Neural progenitor cell (in vitro differentiated cells): Measurements from ENCODE around the gene AP2A1. TPM values are rescaled to one million over a fixed set of nuclear protein-coding genes. Genes with fewer than 3 reads are reported as not detected.
"Not testable (repeated sequence)": the region's sequence is repeated elsewhere in the genome, so short reads cannot be mapped to it uniquely, and the experiment has no call there.

Experiments
- DNase-seq: peaks from one replicate; pipeline ENCODE4 v3.0.0-alpha.2; 2016; ENCODE audit warnings: low spot score
- H2AFZ ChIP-seq: fragments of 200-600 bp; sonication (generic); replicated peaks from 2 replicates; pipeline ENCODE4 v1.6.1; 2016; ENCODE audit warnings: antibody characterized with exemption
- H3F3A ChIP-seq: fragments of 200-600 bp; sonication (generic); 2 replicates; pipeline ENCODE4 v1.6.1; 2016; ENCODE audit warnings: antibody characterized with exemption, low read depth
- H3K27ac ChIP-seq: fragments of 200-600 bp; sonication (generic); 2 replicates; pipeline ENCODE4 v1.5.1; 2016; ENCODE audit warnings: mild to moderate bottlenecking
- H3K27me3 ChIP-seq: fragments of 200-600 bp; sonication (generic); 2 replicates; pipeline ENCODE4 v1.6.1; 2016; ENCODE audit warnings: mild to moderate bottlenecking, moderate library complexity
- H3K36me3 ChIP-seq: fragments of 200-600 bp; sonication (generic); 2 replicates; pipeline ENCODE4 v1.5.1; 2016
- H3K4me1 ChIP-seq: fragments of 200-600 bp; sonication (generic); 2 replicates; pipeline ENCODE4 v1.6.1; 2016; ENCODE audit warnings: mixed run types
- H3K4me2 ChIP-seq: fragments of 200-600 bp; sonication (generic); 2 replicates; pipeline ENCODE4 v1.6.1; 2016
- H3K4me3 ChIP-seq: fragments of 200-600 bp; sonication (generic); 2 replicates; pipeline ENCODE4 v1.5.1; 2016
- H3K79me2 ChIP-seq: fragments of 200-600 bp; sonication (generic); 2 replicates; pipeline ENCODE4 v1.6.1; 2016; ENCODE audit warnings: low read depth
- H3K9ac ChIP-seq: fragments of 200-600 bp; sonication (generic); 2 replicates; pipeline ENCODE4 v1.6.1; 2016
- H3K9me3 ChIP-seq: fragments of 200-600 bp; sonication (generic); 2 replicates; pipeline ENCODE4 v1.5.1; 2016; ENCODE audit warnings: low read depth
- H4K20me1 ChIP-seq: fragments of 200-600 bp; sonication (generic); 2 replicates; pipeline ENCODE4 v1.6.1; 2016; ENCODE audit warnings: low read depth
- H3K27ac Mint-ChIP-seq: 3 replicates; pipeline ENCODE4 v1.8.0; 2021; ENCODE audit warnings: mixed read lengths
- H3K27me3 Mint-ChIP-seq: 2 replicates; pipeline ENCODE4 v1.8.0; 2022; ENCODE audit warnings: low read depth, mild to moderate bottlenecking, inconsistent platforms, moderate library complexity, mixed read lengths; ENCODE audit not compliant: insufficient read depth
- H3K36me3 Mint-ChIP-seq: 3 replicates; pipeline ENCODE4 v1.8.0; 2021; ENCODE audit warnings: mixed read lengths
- H3K4me1 Mint-ChIP-seq: 3 replicates; pipeline ENCODE4 v1.8.0; 2021; ENCODE audit warnings: mixed read lengths
- H3K4me3 Mint-ChIP-seq: 3 replicates; pipeline ENCODE4 v1.8.0; 2021; ENCODE audit warnings: mild to moderate bottlenecking, moderate library complexity, mixed read lengths
- H3K9me3 Mint-ChIP-seq: 3 replicates; pipeline ENCODE4 v1.8.0; 2020; ENCODE audit warnings: mixed read lengths
- EZH2 ChIP-seq: fragments of 200-600 bp; sonication (generic); IDR thresholded peaks from 2 replicates; pipeline ENCODE4 v1.6.1; 2017; ENCODE audit warnings: antibody characterized with exemption, mild to moderate bottlenecking, moderate library complexity
- EZH2phosphoT487 ChIP-seq: fragments of 200-600 bp; sonication (generic); IDR thresholded peaks from 2 replicates; pipeline ENCODE4 v1.6.1; 2017; ENCODE audit warnings: antibody characterized with exemption
- total RNA-seq: library from RNA; depleted of rRNA; stranded (reverse); fragments of >200 nt; gene quantifications from 2 replicates; pipeline ENCODE4 v1.2.3, GENCODE V29; 2015; ENCODE audit warnings: low replicate concordance
- TF ChIP-seq, protein P1 (sequence below): fragments of 200-600 bp; sonication (generic); IDR thresholded peaks from 2 replicates; pipeline ENCODE4 v1.5.1; 2017; ENCODE audit warnings: antibody characterized with exemption, mild to moderate bottlenecking

AP2A1 gene
- total RNA-seq, 1 donor from 2014 or later = 61.6 TPM

DNA sequence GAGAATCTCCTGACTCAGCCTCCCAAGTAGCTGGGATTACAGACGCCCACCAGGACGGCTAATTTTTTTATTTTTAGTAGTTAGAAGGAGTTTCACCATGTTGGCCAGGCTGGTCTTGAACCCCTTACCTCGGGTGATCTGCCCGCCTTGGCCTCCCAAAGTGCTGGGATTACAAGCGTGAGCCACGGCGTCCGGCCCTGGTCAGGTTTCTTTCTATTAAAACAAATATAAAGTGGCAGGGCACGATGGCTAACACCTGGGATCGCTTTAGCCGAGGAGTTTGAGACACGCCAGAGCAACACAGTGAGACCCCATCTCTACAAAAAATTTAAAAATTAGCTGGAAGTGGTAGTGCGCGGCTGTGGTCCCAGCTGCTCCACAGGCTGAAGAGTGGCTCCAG, 49.8 kb downstream of the AP2A1 start:
- H2AFZ ChIP-seq = no peak overlapping the region
- no peaks in the 10 kb centered on the region for H3K9me3 ChIP-seq
- peak overlapping the region; percentile 73 for H3K4me3 Mint-ChIP-seq
- peaks cover 35% of the 10 kb centered on the region for H3F3A ChIP-seq
- no peak for DNase-seq
- peaks cover 43% of the 10 kb centered on the region for H3K79me2 ChIP-seq
- no peak overlapping the region for H3K4me3 ChIP-seq
- H3K27me3 ChIP-seq = no peaks in the 10 kb centered on the region
- no peaks in the 10 kb centered on the region for H3K9me3 Mint-ChIP-seq
- peaks cover 48% of the 10 kb centered on the region for H3K4me1 Mint-ChIP-seq
- peak overlapping the region; percentile 42 for H3K27ac Mint-ChIP-seq
- H3K27me3 Mint-ChIP-seq = peaks cover 19% of the 10 kb centered on the region
- TF ChIP-seq, protein P1, sequence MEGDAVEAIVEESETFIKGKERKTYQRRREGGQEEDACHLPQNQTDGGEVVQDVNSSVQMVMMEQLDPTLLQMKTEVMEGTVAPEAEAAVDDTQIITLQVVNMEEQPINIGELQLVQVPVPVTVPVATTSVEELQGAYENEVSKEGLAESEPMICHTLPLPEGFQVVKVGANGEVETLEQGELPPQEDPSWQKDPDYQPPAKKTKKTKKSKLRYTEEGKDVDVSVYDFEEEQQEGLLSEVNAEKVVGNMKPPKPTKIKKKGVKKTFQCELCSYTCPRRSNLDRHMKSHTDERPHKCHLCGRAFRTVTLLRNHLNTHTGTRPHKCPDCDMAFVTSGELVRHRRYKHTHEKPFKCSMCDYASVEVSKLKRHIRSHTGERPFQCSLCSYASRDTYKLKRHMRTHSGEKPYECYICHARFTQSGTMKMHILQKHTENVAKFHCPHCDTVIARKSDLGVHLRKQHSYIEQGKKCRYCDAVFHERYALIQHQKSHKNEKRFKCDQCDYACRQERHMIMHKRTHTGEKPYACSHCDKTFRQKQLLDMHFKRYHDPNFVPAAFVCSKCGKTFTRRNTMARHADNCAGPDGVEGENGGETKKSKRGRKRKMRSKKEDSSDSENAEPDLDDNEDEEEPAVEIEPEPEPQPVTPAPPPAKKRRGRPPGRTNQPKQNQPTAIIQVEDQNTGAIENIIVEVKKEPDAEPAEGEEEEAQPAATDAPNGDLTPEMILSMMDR = no peak
- TF ChIP-seq EZH2phosphoT487 (no peak), EZH2 (no peak)
- peaks cover 22% of the 10 kb centered on the region for H3K4me1 ChIP-seq
- no peak overlapping the region for H3K4me2 ChIP-seq
- H3K36me3 ChIP-seq = no peaks in the 10 kb centered on the region
- peaks cover 10% of the 10 kb centered on the region for H4K20me1 ChIP-seq
- H3K9ac ChIP-seq = no peak overlapping the region
- peaks cover 8% of the 10 kb centered on the region for H3K36me3 Mint-ChIP-seq
- H3K27ac ChIP-seq = no peak overlapping the region

DNA sequence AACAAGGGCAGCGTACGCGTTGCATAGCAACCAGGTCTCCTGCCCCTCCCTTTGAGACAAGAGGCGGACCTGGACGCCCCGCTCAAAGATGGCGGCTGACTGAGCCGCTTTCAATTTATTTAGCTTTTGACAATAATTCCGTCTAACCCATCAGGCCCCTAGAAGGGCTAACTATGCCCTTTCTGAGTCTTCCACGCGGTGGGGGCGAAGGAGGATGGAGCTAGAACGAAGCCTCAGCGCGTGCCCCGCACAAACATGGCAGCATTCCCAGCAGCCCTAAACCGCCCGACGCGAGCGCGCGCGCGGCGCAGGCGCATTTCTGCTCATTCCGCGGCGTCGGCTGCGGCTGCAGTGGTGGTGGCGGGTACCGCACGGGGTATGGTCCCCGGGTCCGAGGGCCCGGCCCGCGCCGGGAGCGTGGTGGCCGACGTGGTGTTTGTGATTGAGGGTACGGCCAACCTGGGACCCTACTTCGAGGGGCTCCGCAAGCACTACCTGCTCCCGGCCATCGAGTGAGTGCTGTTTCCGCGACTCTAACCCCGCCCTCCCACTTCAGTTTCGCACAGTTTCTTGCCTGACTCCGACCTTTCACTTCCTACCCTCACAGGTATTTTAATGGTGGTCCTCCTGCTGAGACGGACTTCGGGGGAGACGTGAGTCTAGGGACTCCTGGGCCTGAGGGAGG, 51.3 kb downstream of the AP2A1 start, which contains the start of gene MED25:
MED25 (plus strand) TSS at position 326 of the 685 bp plus-strand sequence; CDS start at position 379, 53 bp downstream.
- Histone ChIP-seq H3F3A (peaks cover 27% of the 10 kb centered on the region), H3K79me2 (peaks cover 45% of the 10 kb centered on the region), H3K36me3 (no peaks in the 10 kb centered on the region), H3K4me2 (peak within 1 kb of the TSS; percentile 74), H3K4me1 (peaks cover 15% of the 10 kb centered on the region), H3K9ac (peak within 1 kb of the TSS; percentile 92), H2AFZ (peak within 1 kb of the TSS; percentile 100), H3K27ac (peak within 1 kb of the TSS; percentile 66), H4K20me1 (peaks cover 13% of the 10 kb centered on the region), H3K4me3 (peak within 1 kb of the TSS; percentile 91), H3K27me3 (no peaks in the 10 kb centered on the region), H3K9me3 (no peaks in the 10 kb centered on the region)
- Mint-ChIP-seq H3K36me3 (peaks cover 11% of the 10 kb centered on the region), H3K9me3 (no peaks in the 10 kb centered on the region), H3K4me3 (peak within 1 kb of the TSS; percentile 99), H3K4me1 (peaks cover 37% of the 10 kb centered on the region), H3K27ac (peak within 1 kb of the TSS; percentile 100), H3K27me3 (peaks cover 18% of the 10 kb centered on the region)
- peak; percentile 94 for DNase-seq
- no peak for TF ChIP-seq EZH2phosphoT487
- TF ChIP-seq EZH2 = no peak
- TF ChIP-seq, protein P1 = peak; percentile 27

DNA sequence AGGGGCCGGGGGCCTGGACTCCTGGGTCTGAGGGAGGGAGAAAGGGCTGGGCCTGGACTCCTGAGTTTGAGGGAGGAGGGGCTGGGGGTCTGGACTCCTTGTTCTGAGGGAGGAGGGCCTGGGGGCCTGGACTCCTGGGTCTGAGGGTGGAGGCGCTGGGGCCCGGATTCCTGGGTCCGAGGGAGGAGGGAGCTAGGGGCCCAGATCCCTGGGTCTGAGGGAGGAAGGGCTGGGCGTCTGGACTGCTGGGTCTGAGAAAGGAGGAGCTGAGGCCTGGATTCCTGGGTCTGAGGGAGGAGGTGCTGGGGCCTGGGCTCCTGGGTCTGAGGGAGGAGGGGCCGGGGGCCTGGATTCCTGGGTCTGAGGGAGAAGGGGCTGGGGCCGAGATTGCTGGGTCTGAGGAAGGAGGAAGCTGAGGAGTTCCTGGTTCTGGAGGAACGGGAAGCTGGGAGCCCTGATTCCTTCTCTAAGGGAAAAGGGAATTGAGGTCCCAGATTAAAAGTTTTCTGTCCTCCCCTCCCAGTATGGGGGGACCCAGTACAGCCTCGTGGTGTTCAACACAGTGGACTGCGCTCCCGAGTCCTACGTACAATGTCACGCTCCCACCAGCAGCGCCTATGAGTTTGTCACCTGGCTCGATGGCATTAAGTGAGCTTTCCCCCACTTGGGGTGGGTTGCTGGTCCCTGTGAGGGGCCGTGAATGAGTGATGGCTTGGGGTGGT, 52.0 kb downstream of the AP2A1 start:
- Histone ChIP-seq H3K9me3 (no peaks in the 10 kb centered on the region), H3K27me3 (no peaks in the 10 kb centered on the region), H3K9ac (peak overlapping the region; percentile 92), H4K20me1 (peaks cover 17% of the 10 kb centered on the region), H3K27ac (no peak overlapping the region), H3F3A (peaks cover 26% of the 10 kb centered on the region), H3K79me2 (peaks cover 51% of the 10 kb centered on the region), H2AFZ (peak overlapping the region; percentile 100), H3K36me3 (no peaks in the 10 kb centered on the region), H3K4me1 (peaks cover 14% of the 10 kb centered on the region), H3K4me2 (peak overlapping the region; percentile 74), H3K4me3 (peak overlapping the region; percentile 91)
- Mint-ChIP-seq H3K9me3 (no peaks in the 10 kb centered on the region), H3K27me3 (peaks cover 15% of the 10 kb centered on the region), H3K4me1 (peaks cover 33% of the 10 kb centered on the region), H3K36me3 (peaks cover 16% of the 10 kb centered on the region), H3K4me3 (peak overlapping the region; percentile 99), H3K27ac (peak overlapping the region; percentile 96)
- DNase-seq = peak; percentile 41
- no peak for TF ChIP-seq EZH2
- no peak for TF ChIP-seq EZH2phosphoT487
- TF ChIP-seq, protein P1 = no peak

DNA sequence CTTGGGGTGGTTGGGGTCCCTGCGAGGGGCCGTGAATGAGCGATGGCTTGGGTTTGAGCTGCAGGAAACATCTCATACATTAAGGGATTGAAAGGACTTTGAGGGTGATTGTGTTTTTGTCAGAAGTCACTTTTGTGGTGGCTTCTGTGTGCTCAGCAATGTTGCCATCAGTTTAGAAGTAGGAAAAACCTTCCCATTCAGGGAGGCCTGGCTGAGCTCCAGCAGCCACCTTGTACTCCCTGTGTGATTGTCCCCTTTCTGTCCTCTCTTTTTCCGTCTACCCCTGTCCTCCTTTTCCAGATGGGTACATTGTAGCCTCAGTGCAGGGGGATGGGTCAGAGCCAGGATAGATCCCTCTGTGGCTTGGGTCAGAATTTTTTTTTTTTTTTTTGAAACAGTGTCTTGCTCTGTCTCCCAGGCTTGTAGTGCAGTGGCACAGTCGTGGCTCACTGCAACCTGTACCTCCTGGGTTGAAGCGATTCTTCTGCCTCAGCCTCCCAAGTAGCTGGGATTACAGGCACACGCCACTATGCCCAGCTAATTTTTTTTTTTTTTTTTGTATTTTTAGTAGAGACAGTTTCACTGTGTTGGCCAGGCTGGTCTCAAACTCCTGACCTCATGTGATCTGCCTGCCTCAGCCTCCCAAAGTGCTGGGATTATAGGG, 52.8 kb downstream of the AP2A1 start:
- not testable (repeated sequence) for H3K9me3 ChIP-seq, H2AFZ ChIP-seq, H3K9me3 Mint-ChIP-seq, H3K36me3 ChIP-seq, H3K27me3 ChIP-seq, H3K27ac ChIP-seq, DNase-seq
- H3F3A ChIP-seq = peaks cover 18% of the 10 kb centered on the region
- Mint-ChIP-seq H3K4me1 (peaks cover 26% of the 10 kb centered on the region), H3K36me3 (peaks cover 16% of the 10 kb centered on the region), H3K4me3 (peak overlapping the region; percentile 99), H3K27me3 (peaks cover 12% of the 10 kb centered on the region), H3K27ac (peak overlapping the region; percentile 70)
- peaks cover 58% of the 10 kb centered on the region for H3K79me2 ChIP-seq
- peak overlapping the region; percentile 92 for H3K9ac ChIP-seq
- peaks cover 11% of the 10 kb centered on the region for H3K4me1 ChIP-seq
- peak overlapping the region; percentile 91 for H3K4me3 ChIP-seq
- H4K20me1 ChIP-seq = peaks cover 21% of the 10 kb centered on the region
- peak overlapping the region; percentile 74 for H3K4me2 ChIP-seq
